ENCODE measurements around the gene RALGPS1.

RALGPS1 gene

DNA sequence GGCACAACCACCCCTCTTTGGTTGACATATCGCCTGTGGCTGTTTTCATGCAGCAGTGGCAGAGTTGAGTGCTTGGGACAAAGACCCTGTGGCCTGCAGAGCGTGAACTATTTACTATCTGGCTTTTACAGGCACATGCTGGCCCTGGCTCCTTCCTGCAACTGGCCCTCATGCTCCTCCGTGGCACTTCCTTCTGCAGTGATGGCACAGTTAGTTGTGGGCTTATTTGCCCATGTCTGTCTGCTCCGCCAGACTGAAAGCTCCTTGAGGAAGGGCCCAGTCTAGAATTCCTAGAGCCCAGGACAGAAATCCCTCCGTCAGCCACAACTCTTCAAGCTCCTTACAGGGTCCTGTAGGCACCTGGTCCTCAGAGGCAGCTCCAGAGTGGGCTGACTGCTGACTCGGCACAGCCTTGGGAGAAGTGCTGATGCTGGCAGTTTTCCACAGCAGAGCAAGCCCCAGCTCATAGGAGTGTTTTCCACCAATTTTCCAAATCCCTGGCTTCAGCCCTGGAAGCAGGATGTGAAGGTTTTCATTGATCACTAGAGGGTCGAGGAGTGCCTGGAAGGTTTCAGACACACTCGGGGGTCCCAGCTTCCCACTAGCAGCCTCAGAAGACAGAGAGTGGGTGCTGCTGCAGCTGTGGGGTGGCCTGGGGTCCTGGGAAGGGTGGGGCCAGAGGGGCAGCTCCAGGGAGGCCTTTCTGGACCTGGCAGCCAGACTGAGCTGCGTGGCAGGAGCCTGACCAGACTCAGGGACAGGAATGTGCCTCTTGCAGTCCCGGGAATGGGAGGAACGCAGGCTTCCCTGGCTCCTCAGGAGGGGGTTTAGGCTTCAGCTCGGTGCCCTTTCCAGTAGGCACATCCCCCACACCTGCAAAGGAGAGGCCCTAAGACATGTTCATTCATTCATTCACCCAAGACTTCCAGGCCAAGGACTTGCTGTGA is 264.4 kb downstream of the RALGPS1 start:
- no peak for FAIRE-seq

DNA sequence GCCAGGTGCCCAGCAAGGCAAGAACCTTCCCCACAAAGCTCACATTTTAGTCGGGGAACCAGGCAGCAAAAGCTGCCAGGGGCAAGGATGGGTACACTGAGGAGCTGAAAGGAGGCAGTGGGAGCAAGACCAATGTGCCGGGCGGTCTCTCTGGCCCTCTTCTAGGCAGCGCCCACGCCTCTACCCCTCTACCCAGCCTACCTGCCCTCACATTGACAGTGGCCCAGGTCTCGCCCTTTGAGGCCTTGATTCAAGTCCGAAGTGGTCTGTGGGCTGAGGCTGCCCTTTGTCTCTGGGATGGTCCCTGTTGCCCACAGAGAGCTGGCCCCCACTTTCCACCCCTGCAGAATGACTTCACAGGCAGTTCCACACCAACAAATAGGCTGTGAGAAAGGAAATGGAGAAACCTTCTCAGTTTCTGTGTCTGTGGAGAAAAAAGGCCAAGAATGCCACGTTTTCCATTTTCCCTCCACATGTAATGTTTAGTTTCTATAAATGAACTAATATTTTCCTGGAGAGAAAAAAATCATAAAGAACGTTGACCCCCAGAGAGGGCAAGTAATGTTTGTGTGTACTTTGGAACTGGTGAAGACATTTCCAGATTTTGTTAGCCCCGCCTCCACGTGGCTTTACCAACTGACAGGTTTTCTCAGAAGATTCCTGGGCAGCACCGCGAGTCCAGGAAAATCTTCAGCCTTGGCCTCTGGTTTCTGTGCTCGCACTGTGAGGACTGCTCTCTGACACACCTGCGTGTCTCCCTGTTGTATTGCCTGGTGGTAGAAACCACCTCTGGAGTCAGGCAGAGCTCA is 265.3 kb downstream of the RALGPS1 start:
- no peak for FAIRE-seq

DNA sequence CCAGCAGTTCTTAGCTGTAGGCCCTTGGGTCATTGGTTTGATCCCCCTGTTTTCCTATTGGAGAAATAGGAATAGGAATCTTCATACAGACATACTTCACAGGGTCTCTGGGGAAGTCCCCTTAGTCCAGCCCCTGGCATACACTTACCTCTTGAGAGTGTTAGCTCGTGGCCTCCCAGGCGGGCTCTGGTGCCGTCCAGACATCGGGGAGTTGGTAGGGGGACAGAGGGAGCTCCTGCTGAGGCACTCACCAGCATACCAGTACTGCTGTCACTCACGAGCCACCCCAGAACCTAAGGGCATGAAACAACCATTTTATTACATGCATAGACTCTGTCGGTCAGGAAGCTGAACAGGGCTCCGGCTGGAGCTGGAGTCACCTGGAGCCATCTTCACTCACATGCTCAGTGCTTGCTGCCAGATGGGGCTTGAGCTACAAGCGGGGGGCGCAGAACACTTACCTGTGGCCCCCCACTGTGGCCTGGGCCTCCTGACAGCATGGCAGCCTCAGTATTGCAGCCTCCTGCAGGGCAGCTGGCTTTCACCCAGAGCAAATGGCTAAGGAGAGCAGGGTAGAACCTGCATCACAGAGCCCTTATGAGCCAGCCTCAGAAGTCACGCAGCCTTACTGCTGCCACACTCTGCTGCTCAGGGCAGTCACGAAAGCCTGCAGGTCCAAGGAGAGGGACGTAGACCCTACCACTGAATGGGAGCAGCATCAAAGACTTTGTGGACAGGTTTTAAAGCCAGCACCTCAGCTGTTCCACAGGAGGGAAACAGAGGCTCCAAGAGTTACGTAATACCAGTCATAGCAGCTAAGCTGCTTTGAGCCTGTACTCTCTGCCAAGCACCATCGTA is 266.1 kb downstream of the RALGPS1 start:
- FAIRE-seq: no peak

DNA sequence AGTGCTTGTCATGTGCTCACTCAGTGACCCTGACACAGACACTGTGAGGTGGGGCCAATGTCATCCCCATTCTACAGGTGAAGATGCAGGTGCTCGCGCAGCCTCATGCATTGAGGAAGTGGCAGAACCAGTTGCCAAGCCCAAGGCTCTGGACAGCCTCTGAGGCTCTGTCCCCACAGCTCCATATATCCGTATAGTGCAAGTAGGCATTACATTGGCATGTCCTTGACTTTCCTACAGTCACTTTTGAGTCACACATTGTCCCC is 266.7 kb downstream of the RALGPS1 start:
- FAIRE-seq: no peak

DNA sequence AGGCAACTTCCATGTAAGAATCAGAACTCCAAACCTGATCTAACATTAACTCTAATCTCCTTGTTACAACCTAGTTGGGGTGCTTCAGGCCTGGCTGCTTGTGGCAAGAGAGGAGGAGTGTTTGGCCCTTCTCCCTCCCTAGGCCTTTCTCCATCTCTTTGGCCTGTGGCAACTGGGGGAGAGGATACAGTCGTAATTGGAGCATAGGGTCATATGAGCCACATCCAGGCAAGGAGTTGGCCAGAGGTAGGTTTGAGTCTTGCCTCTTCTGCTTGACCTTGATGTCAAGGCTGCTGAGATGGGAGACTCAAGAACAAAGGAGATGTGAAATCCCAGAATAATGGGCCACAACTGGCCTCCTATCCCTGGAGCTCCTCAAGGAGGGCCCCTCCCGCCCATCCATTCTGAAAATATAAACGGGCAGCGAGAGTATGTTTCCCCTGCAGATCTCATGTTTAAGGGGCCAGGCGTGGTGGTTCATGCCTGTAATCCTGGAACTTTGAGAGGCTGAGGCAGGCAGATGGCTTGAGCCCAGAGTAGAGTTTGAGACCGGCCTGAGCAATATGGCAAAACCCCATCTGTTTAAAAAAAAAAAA is 267.1 kb downstream of the RALGPS1 start:
- no peak for FAIRE-seq

DNA sequence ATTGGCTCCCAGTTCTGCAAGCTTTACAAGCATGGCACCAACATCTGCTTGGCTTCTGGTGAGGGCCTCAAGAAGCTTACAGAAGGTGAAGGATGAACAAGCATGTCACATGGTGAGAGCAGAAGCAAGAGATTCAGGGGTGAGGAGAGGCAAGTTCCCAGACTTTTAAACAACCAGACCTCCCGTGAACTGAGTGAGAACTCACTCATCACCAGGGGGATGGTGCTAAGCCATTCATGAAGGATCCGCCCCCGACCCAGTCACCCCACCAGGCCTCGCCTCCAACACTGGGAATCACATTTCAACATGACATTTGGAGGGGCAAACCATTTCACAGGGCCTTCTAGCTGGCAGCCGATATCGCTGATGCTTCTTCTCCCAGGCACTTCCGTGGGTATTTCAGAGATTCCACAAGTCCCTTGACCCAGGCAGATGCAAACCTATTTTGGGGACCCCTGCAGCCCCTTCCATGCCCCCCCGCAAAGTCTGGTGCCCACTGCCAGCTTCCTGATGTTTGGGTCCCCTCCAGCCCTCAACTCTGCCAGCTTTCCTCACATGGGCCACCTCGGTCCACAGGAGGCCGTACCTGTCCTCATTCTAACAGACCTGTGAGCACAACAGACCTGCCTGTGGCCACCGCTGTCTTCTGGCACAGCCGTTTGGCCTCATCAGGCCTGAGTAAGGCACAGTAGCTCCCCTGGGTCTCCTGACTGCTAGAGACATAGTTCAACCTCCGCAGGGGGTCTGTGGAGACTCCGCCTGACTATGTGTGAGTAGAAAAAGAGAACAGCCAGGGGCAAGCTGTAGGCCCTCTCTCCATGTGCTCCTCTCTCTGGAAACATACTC is 268.5 kb downstream of the RALGPS1 start:
- FAIRE-seq: no peak

DNA sequence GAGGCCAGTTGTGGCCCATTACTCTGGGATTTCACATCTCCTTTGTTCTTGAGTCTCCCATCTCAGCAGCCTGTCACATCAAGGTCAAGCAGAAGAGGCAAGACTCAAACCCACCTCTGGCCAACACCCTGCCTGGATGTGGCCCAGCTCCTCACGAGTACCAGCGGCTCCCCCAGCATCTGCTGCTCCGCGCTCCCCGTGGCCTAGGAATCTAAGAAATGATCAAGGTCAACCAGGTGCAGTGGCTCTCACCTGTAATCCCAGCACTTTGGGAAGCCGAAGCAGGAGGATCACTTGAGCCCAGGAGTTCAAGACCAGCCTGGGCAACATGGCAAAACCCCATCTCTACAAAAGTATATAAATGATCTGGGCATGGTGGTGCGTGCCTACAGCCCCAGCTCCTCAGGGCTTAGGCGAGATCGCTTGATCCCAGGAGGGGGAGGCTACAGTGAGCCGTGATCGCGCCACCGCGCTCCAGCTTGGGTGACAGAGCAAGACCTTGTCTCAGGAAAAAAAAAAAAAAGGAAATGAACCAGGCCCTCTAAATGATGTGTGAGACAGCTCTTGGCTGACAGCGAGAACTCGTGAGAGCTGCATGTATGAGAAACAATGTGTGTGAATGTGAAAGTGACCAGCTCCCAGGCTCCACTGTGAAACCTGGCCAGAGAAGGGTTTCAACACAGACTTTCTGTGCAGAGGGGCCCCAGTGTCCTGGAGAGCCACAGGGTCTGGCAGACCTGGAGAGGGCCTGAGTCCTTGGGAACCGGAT is 269.4 kb downstream of the RALGPS1 start:
- FAIRE-seq: no peak

DNA sequence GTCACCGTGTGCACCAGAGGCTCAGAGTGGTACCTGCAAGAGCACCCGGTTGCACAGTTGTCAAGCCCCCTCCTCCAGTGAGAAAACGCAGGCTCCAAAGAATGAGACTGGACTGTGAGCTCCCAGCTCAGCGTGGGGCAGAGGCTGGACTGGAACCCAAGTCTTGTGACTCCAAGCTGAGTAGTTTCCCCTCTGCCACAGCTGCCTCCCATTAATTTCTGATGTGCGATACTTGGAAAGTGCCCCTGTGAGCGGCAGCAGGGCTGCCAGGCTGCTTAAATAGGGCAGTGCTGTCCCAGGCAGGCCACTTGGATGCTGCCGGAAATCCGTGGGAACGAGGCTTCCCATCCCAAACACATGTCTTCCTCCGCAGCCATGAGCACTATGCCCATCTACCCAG is 270.1 kb downstream of the RALGPS1 start:
- FAIRE-seq: no peak

DNA sequence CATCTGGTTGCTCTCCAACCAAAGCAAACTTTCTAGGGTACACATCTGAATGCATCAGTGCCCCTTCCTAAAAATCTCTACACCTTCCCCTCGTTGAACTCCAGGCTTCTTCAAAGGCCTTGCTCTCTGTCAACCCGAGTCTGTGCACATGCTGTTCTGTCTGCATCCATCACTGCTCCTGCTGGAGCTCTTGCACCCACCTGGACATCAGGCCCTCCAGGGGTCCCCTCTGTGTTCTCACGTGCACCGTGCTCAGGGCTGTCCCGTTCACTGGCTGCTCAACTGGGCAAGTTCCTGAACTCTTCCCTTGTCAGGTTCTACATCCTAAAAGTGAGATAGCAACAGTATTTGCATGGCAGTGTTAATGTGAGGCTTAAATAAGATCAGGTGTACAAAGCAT is 270.6 kb downstream of the RALGPS1 start:
- FAIRE-seq: no peak

DNA sequence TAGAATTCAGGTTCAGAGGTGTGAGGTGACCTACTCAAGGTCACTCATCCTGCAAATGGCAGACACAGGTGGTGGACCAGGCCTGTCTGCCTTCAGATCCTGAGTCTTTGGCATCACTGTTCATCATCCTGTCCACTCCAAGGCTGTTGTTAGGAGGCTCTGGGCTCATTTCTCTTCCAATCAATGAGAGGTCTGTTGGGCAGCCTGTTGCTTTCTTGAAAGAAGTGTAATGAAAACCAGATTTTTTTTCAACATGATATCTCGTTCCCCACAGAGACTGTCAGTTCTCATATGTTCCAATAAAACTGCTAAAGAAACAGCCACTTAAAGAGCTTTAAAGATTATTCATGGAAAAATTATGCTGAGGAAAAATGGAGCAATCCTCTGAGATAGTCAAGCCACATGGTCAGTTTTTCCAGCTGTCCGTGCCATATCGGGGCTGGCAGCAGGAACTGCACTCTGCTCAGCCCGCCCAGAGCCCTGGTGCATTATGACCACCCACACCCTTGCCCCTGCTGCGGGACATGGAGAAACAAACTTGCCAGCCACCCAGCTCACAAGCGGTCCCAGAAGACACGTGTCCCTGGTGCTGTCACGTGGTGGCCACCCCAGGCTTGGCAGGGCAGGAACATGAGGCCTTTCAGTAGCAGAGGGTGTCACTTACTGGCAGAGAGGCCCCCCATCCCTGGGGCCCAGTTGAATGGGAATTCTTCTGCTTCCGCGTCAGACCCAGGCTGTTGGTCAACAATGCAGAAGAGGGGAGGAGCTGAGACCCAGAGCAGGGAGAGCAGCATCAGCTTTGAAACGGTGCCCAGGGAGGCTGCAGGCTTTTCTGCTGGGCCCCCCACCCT is 271.6 kb downstream of the RALGPS1 start:
- FAIRE-seq: peak; percentile 18

DNA sequence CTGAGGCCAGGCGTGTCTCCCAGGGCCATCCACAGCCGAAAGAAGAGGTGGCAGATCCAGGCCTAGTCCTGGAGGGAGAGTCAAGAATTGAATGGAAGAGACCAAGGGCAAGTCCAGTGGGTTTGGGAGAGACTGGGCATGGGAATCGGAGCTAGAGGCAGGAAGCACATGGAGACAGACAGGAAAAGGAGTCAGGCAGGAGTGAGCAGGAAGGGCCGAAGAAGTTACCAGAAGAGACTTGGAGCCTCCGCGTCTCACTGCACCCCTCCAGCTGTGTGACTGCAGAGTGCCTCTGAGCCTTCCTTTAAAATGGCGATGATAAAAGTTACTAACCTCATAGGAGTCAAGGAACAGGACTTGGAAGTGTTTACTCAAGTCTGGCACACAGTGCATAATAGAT is 272.2 kb downstream of the RALGPS1 start:
- no peak for FAIRE-seq

DNA sequence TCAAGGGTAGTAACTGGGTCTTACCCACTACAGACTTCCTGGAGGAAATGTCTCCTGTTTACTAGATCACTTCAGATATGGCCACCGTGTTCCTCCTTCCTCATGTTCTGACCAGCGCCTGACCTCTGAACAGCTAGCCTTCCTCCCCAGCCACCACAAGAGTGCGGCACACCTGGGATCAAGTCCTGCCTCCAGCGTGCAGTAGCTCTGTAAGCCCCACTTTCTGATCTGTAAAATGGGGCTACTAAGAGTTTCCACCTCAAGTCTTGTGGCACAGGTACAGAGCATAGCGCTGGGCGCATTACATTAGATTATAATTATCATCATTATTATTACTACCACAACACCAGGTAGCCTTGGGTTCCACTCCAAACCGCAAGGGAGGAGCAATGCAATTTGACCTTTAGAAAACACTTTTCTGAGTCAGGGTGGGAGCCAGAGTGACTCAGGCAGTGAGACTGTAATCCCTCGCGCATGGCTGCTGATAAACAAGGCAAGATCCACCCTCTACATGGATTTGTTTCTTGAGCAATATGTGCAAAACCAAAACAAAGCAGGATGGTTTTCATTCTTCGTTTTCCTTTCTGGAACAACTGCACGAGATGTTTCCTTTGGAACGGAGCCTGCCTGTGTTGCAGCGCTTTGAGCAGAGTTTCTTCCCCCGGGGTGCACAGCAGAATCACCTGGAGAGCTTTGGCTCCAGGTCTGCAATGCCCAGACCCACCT is 272.8 kb downstream of the RALGPS1 start:
- peak; percentile 95 for FAIRE-seq

DNA sequence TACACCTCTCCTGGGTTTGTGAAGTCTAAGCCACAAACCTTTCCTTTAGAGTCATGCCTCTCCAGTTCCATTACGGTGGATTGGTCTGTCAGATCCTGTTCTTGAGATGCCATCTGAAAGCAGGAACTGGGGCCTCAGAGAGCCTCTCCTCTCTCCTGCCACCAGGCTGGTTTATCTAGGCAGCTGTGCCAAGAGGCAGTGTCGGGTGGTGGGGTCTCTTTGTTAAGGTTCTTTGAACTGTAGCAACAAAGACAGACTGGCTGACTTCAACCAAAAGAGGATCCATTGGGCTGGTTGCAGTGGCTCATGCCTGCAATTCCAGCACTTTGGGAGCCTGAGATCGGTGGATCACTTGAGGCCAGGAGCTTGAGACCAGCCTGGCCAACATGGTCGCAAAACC is 273.8 kb downstream of the RALGPS1 start:
- no peak for FAIRE-seq

DNA sequence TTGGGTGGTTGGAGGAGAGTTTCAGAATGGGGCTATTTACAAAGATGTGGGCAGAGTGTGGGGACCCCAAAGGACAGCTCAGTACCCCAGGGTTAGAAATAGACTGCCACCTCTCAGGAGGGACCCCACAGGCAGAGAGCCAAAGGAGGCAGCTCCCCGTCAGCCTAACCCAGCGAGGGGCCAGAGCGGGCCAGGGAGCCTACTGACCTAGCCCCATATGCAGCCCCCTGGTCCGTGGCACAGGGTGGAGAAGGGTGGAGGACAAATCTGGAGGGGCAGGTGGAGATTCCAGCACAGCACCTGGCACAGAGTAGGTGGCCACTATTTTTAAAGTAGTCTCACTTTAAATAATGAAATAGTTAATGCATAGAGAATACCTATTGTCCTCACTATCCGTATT is 275.0 kb downstream of the RALGPS1 start:
- FAIRE-seq: no peak

DNA sequence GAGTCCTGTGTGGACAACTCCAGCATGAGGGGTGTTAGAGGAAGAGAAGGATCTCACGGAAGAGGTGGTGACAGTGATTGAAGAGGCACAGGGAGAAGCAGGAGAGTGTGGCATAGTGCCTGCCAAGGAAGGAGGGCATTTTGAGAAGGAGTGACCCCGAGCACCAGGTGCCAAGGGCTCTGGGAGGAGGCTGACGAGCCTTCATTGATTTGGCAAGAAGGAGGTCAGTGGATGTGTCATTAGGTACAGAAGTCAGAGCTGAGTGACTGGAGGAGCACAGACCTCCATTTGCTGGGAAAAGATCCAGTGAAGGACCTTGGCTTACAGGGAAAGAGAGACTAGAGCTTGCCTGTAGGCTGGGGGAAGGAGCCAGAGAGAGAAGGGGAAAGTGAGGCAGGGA is 278.2 kb downstream of the RALGPS1 start:
- no peak for FAIRE-seq

DNA sequence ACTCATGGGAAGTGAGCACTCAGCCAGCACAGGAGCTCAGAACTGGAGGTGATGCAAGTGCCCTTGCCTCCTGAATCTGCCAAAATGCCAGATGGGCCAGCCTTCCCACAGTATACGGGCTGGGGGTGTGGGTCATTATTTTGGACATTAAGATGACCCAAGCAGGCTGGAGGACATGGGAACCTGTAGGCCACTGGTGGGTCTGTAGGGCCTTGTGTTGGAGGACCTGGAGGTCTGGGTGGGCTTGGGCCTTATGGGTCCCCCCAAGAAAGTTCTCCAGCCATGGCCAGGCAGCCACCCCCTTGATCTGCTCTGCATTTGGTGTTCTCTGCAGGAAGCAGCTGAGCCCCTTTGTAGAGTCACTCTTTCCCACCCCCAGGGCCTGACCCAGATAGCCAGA is 278.9 kb downstream of the RALGPS1 start:
- no peak for FAIRE-seq

DNA sequence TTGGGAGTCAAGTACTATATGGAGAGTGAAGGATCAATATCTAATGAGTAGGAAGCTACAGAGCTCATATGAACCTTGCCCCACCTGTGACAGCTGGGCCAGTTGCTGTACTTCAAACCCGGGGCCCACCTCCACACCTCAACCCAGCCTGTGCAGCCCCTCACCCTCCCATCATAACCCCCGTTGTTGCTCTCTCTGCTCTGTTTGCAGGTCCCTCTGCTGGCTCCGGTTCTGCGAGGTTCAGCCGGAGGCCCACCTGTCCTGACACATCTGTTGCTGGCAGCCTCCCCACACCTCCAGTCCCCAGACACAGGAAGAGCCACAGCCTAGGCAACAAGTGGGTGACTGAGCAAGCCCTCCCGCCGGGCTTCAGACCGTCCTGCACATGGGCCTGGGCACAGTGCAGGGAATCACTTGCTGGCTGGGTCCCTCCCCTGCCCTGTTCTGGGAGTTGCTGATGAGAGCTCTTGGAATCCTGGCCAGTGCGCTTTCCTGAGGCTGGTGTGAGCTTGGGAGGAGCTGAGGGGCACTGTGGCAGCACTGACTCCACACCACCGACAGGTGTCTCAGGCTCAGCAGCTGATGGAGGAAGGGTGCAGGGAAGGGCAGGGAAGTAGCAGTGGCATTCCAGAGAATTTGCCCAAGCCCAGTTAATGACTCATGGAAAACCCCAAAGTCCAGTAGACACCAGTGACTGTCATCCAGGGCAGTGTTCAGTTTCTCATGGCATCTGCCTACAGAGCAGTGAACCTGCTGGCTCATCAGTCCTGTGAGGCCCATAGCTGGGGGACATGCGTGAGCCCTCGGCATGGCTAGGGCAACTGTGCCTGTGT is 280.5 kb downstream of the RALGPS1 start:
- no peak for FAIRE-seq
